HFF-Myc (cell line): Measurements from ENCODE around the gene ADK.

ENCODE experiments used
- DNase-seq: peaks from one replicate; pipeline ENCODE4 v3.0.0-alpha.2; 2011; ENCODE audit warnings: low read depth; ENCODE audit errors: extremely low read depth
- H3K4me3 ChIP-seq: replicated peaks from 2 replicates; pipeline ENCODE4 v1.5.1; 2011; ENCODE audit warnings: low read depth, mild to moderate bottlenecking, control low read depth, low read length
- TF ChIP-seq, protein P1 (sequence below): IDR thresholded peaks from 2 replicates; pipeline ENCODE4 v1.5.1; 2012; ENCODE audit warnings: mild to moderate bottlenecking, low read depth, low read length, control low read depth; ENCODE audit errors: missing control alignments

ADK gene

GRCh38 chr10:74150990-74151878 lies at the start of gene ADK:
TSS of gene ADK (plus strand) at chr10:74151221. CDS start at chr10:74151279, 58 bp downstream.
- H3K4me3 ChIP-seq, result peak within 1 kb of the TSS; percentile 89
- TF ChIP-seq, protein P1, sequence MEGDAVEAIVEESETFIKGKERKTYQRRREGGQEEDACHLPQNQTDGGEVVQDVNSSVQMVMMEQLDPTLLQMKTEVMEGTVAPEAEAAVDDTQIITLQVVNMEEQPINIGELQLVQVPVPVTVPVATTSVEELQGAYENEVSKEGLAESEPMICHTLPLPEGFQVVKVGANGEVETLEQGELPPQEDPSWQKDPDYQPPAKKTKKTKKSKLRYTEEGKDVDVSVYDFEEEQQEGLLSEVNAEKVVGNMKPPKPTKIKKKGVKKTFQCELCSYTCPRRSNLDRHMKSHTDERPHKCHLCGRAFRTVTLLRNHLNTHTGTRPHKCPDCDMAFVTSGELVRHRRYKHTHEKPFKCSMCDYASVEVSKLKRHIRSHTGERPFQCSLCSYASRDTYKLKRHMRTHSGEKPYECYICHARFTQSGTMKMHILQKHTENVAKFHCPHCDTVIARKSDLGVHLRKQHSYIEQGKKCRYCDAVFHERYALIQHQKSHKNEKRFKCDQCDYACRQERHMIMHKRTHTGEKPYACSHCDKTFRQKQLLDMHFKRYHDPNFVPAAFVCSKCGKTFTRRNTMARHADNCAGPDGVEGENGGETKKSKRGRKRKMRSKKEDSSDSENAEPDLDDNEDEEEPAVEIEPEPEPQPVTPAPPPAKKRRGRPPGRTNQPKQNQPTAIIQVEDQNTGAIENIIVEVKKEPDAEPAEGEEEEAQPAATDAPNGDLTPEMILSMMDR, result peak; percentile 31
- peak; percentile 96 for DNase-seq

GRCh38 chr10:74103560-74104258 lies 47.3 kb upstream of the ADK start:
- TF ChIP-seq, protein P1, result peak; percentile 51
- DNase-seq, result no peak
- H3K4me3 ChIP-seq, result no peak overlapping the region

DNA sequence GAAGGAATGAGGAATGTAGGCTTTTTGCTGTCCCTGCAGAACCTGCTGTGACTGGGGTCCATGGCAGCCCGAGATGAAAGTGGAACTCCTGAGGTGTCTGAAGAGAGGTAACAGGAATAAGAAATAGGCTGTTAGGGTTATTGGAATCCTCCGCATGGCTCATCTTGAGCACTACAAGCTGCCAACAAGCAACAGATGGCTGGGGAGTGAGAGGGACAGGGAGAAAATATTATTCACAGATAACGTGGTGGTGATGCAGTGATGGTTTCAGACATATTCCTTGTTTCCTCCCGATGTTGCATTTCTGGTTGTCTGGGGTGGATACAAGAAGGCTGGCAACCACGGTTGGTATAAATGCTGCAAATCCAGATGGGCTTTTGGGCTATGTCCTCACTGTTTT lies 46.5 kb upstream of the ADK start:
- H3K4me3 ChIP-seq, result no peak overlapping the region
- TF ChIP-seq, protein P1, result no peak
- DNase-seq, result no peak

DNA sequence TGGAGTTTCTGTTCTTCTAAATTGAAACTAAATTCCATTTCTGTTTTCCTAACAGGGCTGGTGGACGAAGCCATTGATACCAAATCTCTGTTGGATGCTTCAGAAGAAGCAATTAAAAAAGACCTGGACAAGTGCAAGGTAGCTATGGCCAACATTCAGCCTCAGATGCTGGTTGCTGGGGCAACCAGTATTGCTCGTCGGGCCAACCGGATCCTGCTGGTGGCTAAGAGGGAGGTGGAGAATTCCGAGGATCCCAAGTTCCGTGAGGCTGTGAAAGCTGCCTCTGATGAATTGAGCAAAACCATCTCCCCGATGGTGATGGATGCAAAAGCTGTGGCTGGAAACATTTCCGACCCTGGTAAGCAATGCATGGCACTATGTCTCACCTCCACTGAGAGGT lies 46.0 kb upstream of the ADK start:
- no peak overlapping the region for H3K4me3 ChIP-seq
- TF ChIP-seq, protein P1, result no peak
- no peak for DNase-seq

GRCh38 chr10:74107391-74107790 lies 43.6 kb upstream of the ADK start:
- H3K4me3 ChIP-seq, result no peak overlapping the region
- DNase-seq, result no peak
- TF ChIP-seq, protein P1, result no peak

- TF ChIP-seq, protein P1, result no peak
- DNase-seq, result no peak
- no peak overlapping the region for H3K4me3 ChIP-seq
Observed at GRCh38 chr10:74109452-74109851, 41.6 kb upstream of the ADK start.
